Heart right ventricle (tissue), 16 donors: ENCODE measurements around the gene MEIS3. TPM values are rescaled to one million over a fixed set of nuclear protein-coding genes. Genes with fewer than 3 reads are reported as not detected.

Experiments used
- ATAC-seq, 8 donors: fragments of 200-7000 bp; cut with Tn5 transposase; one replicate each; pipeline ENCODE4 v1.9.1; 2020; ENCODE audit warnings: mild to moderate bottlenecking in 8 of 8, moderate library complexity in 8 of 8, moderate number of reproducible peaks in 1 of 8
- DNase-seq, 2 donors: peaks; one replicate each; pipeline ENCODE4 v3.0.0-alpha.2; 2020
- H3K27ac ChIP-seq, 10 donors: fragments of 200-600 bp; sonication (generic) in 2 of 10; one replicate each; pipeline versions ENCODE4 v1.5.0 to v1.8.0; 2020 to 2022; ENCODE audit warnings: mild to moderate bottlenecking in 3 of 10
- H3K27me3 ChIP-seq, 7 donors: fragments of 200-600 bp; one replicate each; pipeline ENCODE4 v1.8.0; 2021 to 2022; ENCODE audit warnings: mild to moderate bottlenecking in 2 of 7
- H3K36me3 ChIP-seq, 9 donors: fragments of 200-600 bp; sonication (generic) in 1 of 9; one replicate each; pipeline versions ENCODE4 v1.5.0 to v1.8.0; 2020 to 2022; ENCODE audit warnings: mild to moderate bottlenecking in 2 of 9
- H3K4me1 ChIP-seq, 9 donors: fragments of 200-600 bp; sonication (generic) in 1 of 9; one replicate each; pipeline versions ENCODE4 v1.5.0 to v1.8.0; 2020 to 2022; ENCODE audit warnings: mild to moderate bottlenecking in 4 of 9
- H3K4me3 ChIP-seq, 10 donors: fragments of 200-600 bp; sonication (generic) in 2 of 10; one replicate each; pipeline versions ENCODE4 v1.5.0 to v1.8.0; 2020 to 2022; ENCODE audit warnings: mild to moderate bottlenecking in 7 of 10, moderate library complexity in 2 of 10
- H3K9me3 ChIP-seq, 11 donors: fragments of 200-600 bp in 10 of 11; sonication (generic) in 2 of 11; one replicate each; pipeline versions ENCODE4 v1.5.0 to v1.8.0; 2013 to 2022; ENCODE audit warnings: mild to moderate bottlenecking in 2 of 11, control low read depth in 1 of 11, moderate library complexity in 1 of 11
- CTCF ChIP-seq, 9 donors: fragments of 200-600 bp; sonication (generic) in 2 of 9; IDR thresholded peaks; one replicate each; pipeline versions ENCODE4 v1.5.0 to v1.8.0; 2021 to 2022; ENCODE audit warnings: antibody characterized with exemption in 9 of 9, mild to moderate bottlenecking in 5 of 9, moderate library complexity in 1 of 9
- WGBS, 2 donors: extraction: QIAGEN DNeasy Blood & Tissue Kit; methylation state at CpG; one replicate each; pipeline ENCODE4 v1.1.7; 2013; ENCODE audit warnings: inconsistent platforms in 1 of 2; 5-methylcytosine and 5-hydroxymethylcytosine counted together
- intact Hi-C, 10 donors: fragments of 100-400 bp; cut with DNase I; formaldehyde crosslinking; loops; one replicate each; pipeline versions ENCODE4 v1.11.1 to v1.14.2; 2022
- polyA plus RNA-seq, 2 donors: library from polyadenylated mRNA; stranded (reverse); fragments of 200-250 nt; gene quantifications; one replicate each; pipeline ENCODE4 v1.2.3, GENCODE V29; 2013
- total RNA-seq, 10 donors: library from RNA; stranded (reverse); fragmentation: NEBNext Ultra II Directional in 3 of 10; extraction: Animal tissue kit (Norgen Biotek cat#: 25700) in 3 of 10; gene quantifications; one replicate each; pipeline versions ENCODE4 v1.2.1 to v1.2.4, GENCODE V29; 2021 to 2023
- donor health status: Arrhythmogenic right ventricular cardiomyopathy.
- donor health status: ischemic (EF 13 %, LVEDD 7.1; RV severe dilation, severe dysfunction).
- donor health status: healthy with polysubstance abuse.
- donor health status: DM: no; HTN: yes; CAD: no.
- donor health status: DM: no; HTN: no; CAD: no.
- donor health status: ischemic (EF 25% LVEDD 6.9; RV normal size, moderate dysfunction).
- donor health status: ischemic (EF 25% LVEDD 5.7; RV mildly dilated, moderate dysfunction).
- donor health status: healthy.
- donor health status: DM: yes; HTN: yes; CAD: no.
- donor health status: Ischemic cardiomyopathy.
- donor health status: ischemic (EF 35%, LVEDD 5.7; RV mildly dilated, moderate dysfunction).
- donor health status: nonischemic (EF 11% LVEDD 7.7; RV severe dilation, severe dysfunction).
- donor health status: DM: yes; HTN: yes; CAD: no.
- donor health status: PGD.
- donor health status: ischemic (EF 29% LVEDD 5.4; RV normal size, mild dysfunction).
- donor health status: nonischemic (EF 23%, LVEDD 6.1; RV moderate dilation, normal function).

MEIS3 gene
- total and polyA plus RNA-seq, 12 donors, result 0.71 to 7.2 (median 2.5) TPM

DNA sequence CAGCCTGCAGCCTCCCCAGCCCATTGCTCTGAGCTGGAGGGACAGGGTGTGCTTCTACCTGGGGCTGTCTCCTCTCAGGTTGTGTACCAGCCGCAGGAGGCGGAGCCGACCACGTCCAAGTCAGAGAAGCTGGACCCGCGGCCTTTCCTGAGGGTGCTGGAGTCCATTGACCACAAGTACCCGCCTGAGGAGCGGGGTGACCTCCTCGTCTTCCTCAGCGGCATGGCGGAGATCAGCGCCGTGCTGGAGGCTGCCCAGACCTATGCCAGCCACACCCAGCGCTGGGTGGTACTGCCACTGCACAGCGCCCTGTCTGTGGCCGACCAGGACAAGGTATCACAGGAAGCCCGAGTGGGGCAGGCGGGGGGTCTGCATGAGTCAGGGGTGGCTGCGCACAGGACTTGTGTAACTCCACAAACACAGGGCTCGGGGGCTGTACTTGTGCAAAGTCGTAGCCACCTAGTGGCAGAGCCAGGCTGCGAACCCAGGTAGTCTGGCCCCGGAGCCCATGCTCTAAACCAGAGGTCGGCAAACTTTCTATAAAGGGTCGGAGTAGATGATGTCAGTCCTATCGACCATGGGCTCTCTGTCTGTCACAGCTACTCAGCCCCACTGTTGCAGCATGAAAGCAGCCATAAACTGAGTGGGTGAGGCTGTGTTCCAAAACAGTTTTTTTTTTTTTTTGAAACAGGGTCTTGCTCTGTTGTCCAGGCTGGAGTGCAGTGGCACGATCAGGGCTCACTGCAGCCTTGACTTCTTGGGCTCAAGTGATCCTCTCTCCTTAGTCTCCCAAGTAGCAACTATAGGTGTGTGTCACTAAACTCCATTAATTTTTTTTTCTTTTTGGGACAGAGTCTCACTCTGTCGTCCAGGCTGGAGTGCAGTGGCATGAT, 61.3 kb downstream of the MEIS3 start:
- Histone ChIP-seq H3K27me3 (no peaks in the 10 kb centered on the region), H3K9me3 (peaks cover 0 to 7% (median 0%) of the 10 kb centered on the region in 11 donors), H3K4me1 (peaks cover 0 to 7% (median 0%) of the 10 kb centered on the region in 9 donors), H3K36me3 (peaks cover 6 to 100% (median 88%) of the 10 kb centered on the region in 9 donors), H3K27ac (no peak overlapping the region), H3K4me3 (no peak overlapping the region)
- no peak for DNase-seq
- intact Hi-C loops, result loop anchor here in 1 of 10 donors (5.0 kb wide), 1 partner anchor 1021 kb away; no protein-coding TSS in a partner anchor
- no peak for TF ChIP-seq CTCF (IDR thresholded peaks at IDR 0.05)
- 95 to 96% methylated on average over 28 of the region's 28 CpGs for WGBS, 2 donors
- peak in 1 of 8 donors; percentile 11 for ATAC-seq

DNA sequence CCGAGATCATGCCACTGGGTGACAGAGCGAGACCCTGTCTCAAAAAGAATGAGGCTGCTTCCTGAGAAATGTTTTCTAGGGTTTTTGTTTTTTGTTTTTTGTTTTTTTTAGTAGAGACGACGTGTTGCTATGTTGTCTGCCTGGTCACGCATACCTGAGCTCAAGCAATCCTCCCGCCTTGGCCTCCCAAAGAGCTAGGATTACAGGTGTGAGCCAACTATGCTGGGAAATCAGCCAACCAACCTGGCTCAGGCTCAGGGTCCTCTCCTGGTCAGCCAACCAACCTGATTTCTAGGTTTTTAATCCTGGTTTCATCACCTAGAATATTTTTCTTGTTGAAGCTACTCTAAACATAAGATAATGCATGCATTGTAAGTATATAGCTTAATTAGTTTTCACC, 62.4 kb downstream of the MEIS3 start:
- no peak for ATAC-seq
- no peak for TF ChIP-seq CTCF (IDR thresholded peaks at IDR 0.05)
- H3K27me3 ChIP-seq, result no peaks in the 10 kb centered on the region
- no peak overlapping the region for H3K4me3 ChIP-seq
- H3K4me1 ChIP-seq, result peaks cover 0 to 7% (median 0%) of the 10 kb centered on the region in 9 donors
- no peak for DNase-seq
- peaks cover 0 to 7% (median 0%) of the 10 kb centered on the region in 11 donors for H3K9me3 ChIP-seq
- no peak overlapping the region for H3K27ac ChIP-seq
- WGBS, 2 donors, result 96 to 97% methylated on average over 6 of the region's 6 CpGs
- H3K36me3 ChIP-seq, result peaks cover 3 to 100% (median 81%) of the 10 kb centered on the region in 9 donors
- intact Hi-C loops, result loop anchor here in 1 of 10 donors (5.0 kb wide), 1 partner anchor 1020 kb away; no protein-coding TSS in a partner anchor

- intact Hi-C loops, result no loop called here
- Histone ChIP-seq H3K4me1 (peaks cover 0 to 31% (median 17%) of the 10 kb centered on the region in 9 donors), H3K4me3 (no peak overlapping the region), H3K36me3 (peaks cover 3 to 64% (median 54%) of the 10 kb centered on the region in 9 donors), H3K27me3 (no peaks in the 10 kb centered on the region), H3K27ac (no peak overlapping the region), H3K9me3 (peaks cover 0 to 7% (median 0%) of the 10 kb centered on the region in 11 donors)
- DNase-seq (peak; percentile 41 to 58), ATAC-seq (peak in 2 of 8 donors; percentile 9 to 20)
- TF ChIP-seq CTCF (IDR thresholded peaks at IDR 0.05), result peak in 1 of 9 donors; percentile 14
- WGBS, 2 donors, result 70 to 74% methylated on average over 24 of the region's 24 CpGs
These were observed 66.0 kb downstream of the MEIS3 start for GRCh38 chr19:47353307-47353712.

Other genes starting within 250 kb of the MEIS3 start
- gene BBC3, start 188.3 kb downstream of the MEIS3 start, total RNA-seq, result 1 to 10 TPM; 2.4 to 5.5 (median 3.5) TPM
- 1 to 10 TPM; 4.1 to 6.0 TPM for gene BBC3, start 188.3 kb downstream of the MEIS3 start, polyA plus RNA-seq
- gene CCDC9, start 163.0 kb downstream of the MEIS3 start, total RNA-seq, result 10 to 100 TPM; 14.2 to 28.7 (median 17.4) TPM
- gene CCDC9, start 163.0 kb downstream of the MEIS3 start, polyA plus RNA-seq, result 10 to 100 TPM; 15.8 to 31.1 TPM
- 10 to 100 TPM in 8 of 10 donors, 1 to 10 TPM in 2; 9.2 to 14.2 (median 11.6) TPM for gene INAFM1, start 144.6 kb downstream of the MEIS3 start, total RNA-seq
- gene INAFM1, start 144.6 kb downstream of the MEIS3 start, polyA plus RNA-seq, result 10 to 100 TPM; 13.7 to 16.4 TPM
- gene C5AR1, start 109.7 kb downstream of the MEIS3 start, total RNA-seq, result 10 to 100 TPM in 3 of 10 donors, 1 to 10 TPM in 7; 4.5 to 18.6 (median 6.9) TPM
- gene C5AR1, start 109.7 kb downstream of the MEIS3 start, polyA plus RNA-seq, result 1 to 10 TPM; 1.7 to 5.4 TPM
- 1 to 10 TPM in 3 of 10 donors, under 1 TPM in 7; 0.28 to 2.3 (median 0.59) TPM for gene C5AR2, start 87.4 kb downstream of the MEIS3 start, total RNA-seq
- gene C5AR2, start 87.4 kb downstream of the MEIS3 start, polyA plus RNA-seq, result under 1 TPM; 0.22 to 0.51 TPM
- 1 to 10 TPM; 4.4 to 8.8 (median 5.5) TPM for gene DHX34, start 70.2 kb downstream of the MEIS3 start, total RNA-seq
- 10 to 100 TPM in 1 of 2 donors, 1 to 10 TPM in 1; 9.7 to 11.7 TPM for gene DHX34, start 70.2 kb downstream of the MEIS3 start, polyA plus RNA-seq
- gene SLC8A2, start 52.4 kb upstream of the MEIS3 start, total RNA-seq, result under 1 TPM in 7 of 10 donors, not detected in 3; 0.11 to 0.64 (median 0.15) TPM
- gene SLC8A2, start 52.4 kb upstream of the MEIS3 start, polyA plus RNA-seq, result under 1 TPM; 0.03 to 0.22 TPM
- 10 to 100 TPM in 3 of 10 donors, 1 to 10 TPM in 7; 4.0 to 11.8 (median 8.1) TPM for gene KPTN, start 64.7 kb upstream of the MEIS3 start, total RNA-seq
- 10 to 100 TPM; 11.1 to 35.6 TPM for gene KPTN, start 64.7 kb upstream of the MEIS3 start, polyA plus RNA-seq
- gene NAPA, start 95.5 kb upstream of the MEIS3 start, total RNA-seq, result 100 to 1,000 TPM; 115 to 183 (median 121) TPM
- 100 to 1,000 TPM; 133 to 135 TPM for gene NAPA, start 95.5 kb upstream of the MEIS3 start, polyA plus RNA-seq
- 1 to 10 TPM in 7 of 10 donors, under 1 TPM in 3; 0.56 to 3.7 (median 1.8) TPM for gene ZNF541, start 153.6 kb upstream of the MEIS3 start, total RNA-seq
- under 1 TPM; 0.23 to 0.88 TPM for gene ZNF541, start 153.6 kb upstream of the MEIS3 start, polyA plus RNA-seq
- 10 to 100 TPM in 3 of 10 donors, 1 to 10 TPM in 7; 6.5 to 13.2 (median 8.9) TPM for gene BICRA, start 189.6 kb upstream of the MEIS3 start, total RNA-seq
- gene BICRA, start 189.6 kb upstream of the MEIS3 start, polyA plus RNA-seq, result 10 to 100 TPM in 1 of 2 donors, 1 to 10 TPM in 1; 2.8 to 11.8 TPM